ENCODE data around the gene RSBN1L. TPM values are rescaled to one million over a fixed set of nuclear protein-coding genes. Genes with fewer than 3 reads are reported as not detected.
A peak's percentile ranks its signal among the peaks of the same experiment; 100 is the strongest.
"Not testable (repeated sequence)": the region's sequence is repeated elsewhere in the genome, so short reads cannot be mapped to it uniquely, and the experiment has no call there.

The RSBN1L gene
- total RNA-seq, 2 donors from 2014 or later = 20.8 to 22.5 TPM

DNA sequence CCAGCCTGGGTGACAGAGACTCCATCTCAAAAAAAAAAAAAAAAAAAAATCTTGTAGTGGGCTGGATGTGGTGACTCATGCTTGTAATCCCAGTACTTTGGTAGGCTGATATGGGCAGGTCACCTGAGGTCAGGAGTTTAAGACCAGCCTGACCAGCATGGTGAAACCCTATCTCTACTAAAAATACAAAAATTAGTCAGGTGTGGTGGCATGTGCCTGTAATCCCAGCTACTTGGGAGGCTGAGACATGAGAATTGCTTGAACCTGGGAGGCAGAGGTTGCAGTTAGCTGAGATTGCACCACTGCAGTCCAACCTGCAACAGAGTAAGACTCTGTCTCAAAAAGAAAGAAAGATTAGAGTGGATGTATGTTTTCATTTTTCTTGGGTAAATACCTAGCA, 18.7 kb downstream of the RSBN1L start:
- peak; percentile 37 for ATAC-seq
- DNase-seq; intact Hi-C loops (cut with DNase I, micrococcal nuclease): not testable (repeated sequence)

- DNase-seq (no peak), ATAC-seq (no peak)
- intact Hi-C loops (cut with DNase I, micrococcal nuclease) = no loop called here
Measured at GRCh38 chr7:77716804-77717203, 20.5 kb downstream of the RSBN1L start.

- ATAC-seq = peak; percentile 89
- DNase-seq; intact Hi-C loops (cut with DNase I, micrococcal nuclease): not testable (repeated sequence)
Measured at GRCh38 chr7:77717566-77717965, 21.3 kb downstream of the RSBN1L start.

DNA sequence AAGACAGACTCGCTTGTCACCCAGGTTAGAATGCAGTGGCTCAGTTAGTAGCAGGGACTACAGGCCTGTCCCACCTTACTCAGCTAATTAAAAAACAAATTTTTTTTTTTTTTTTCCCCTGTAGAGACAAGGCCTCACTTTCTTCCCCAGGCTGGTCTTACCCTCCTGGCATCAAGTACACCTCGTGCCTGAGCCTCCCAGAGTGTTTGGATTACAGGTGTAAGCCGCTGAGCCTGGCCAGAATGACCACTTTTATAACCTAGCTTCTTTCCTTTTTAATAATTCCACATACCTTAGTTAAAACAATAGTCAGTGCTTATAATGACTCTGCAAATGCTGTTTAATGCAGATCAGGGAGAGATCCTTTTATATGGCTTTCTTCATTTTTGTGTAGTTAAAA, 31.3 kb downstream of the RSBN1L start:
- ATAC-seq (peak; percentile 26), DNase-seq (no peak)
- intact Hi-C loops (cut with DNase I, micrococcal nuclease) = no loop called here

- intact Hi-C loops (cut with DNase I, micrococcal nuclease) = no loop called here
- DNase-seq = no peak
- ATAC-seq = peak; percentile 52
Measured at GRCh38 chr7:77727936-77728701, 31.9 kb downstream of the RSBN1L start.

- intact Hi-C loops (cut with DNase I, micrococcal nuclease) = no loop called here
- no peak for DNase-seq
- no peak for ATAC-seq
Measured at GRCh38 chr7:77729574-77730348, 33.5 kb downstream of the RSBN1L start.

GRCh38 chr7:77731716-77732115, 35.5 kb downstream of the RSBN1L start:
- intact Hi-C loops (cut with DNase I, micrococcal nuclease) = no loop called here
- DNase-seq = no peak
- ATAC-seq = no peak

GRCh38 chr7:77734659-77735421, 38.6 kb downstream of the RSBN1L start:
- peak; percentile 89 for ATAC-seq
- intact Hi-C loops (cut with DNase I, micrococcal nuclease) = no loop called here
- peak; percentile 52 to 54 for DNase-seq

DNA sequence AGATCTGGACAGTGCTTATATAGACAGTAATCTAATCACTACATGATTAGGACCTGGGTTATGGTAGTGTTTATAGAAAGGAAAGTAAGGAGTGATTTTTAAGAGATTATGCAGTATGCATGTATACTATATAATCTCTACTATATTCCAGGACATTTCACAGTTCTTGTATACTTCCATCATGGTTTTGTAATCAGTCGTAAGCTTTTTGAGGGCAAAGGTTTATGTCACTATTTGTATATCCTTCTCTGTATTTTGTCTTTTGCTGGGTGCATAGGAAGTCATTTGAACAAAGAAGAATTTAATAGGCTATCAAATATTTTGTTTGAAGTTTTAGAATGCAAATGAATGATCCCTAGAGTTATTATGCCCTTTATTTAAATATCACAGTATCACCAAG, 39.2 kb downstream of the RSBN1L start:
- ATAC-seq (peak; percentile 29), DNase-seq (no peak)
- intact Hi-C loops (cut with DNase I, micrococcal nuclease) = no loop called here

DNA sequence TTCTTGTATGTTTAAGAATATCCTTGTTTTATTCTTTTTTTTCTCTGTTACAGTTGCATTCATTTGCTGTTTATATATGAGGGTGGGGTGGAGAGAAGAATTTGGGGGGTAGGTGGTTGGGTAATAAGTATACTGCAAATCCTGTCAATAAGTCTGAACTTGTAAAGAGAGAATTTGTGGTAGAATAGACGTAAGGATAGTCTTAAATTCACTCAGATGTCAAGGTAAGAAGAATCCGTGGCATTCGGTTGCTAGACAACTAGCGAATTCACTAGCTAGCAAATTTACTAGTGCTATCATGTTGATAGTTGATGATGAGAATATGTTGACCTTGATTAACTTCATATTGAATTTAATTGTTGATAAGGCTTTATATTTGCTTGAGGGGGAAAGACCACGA, 40.7 kb downstream of the RSBN1L start:
- intact Hi-C loops (cut with DNase I, micrococcal nuclease) = no loop called here
- ATAC-seq (no peak), DNase-seq (no peak)

DNA sequence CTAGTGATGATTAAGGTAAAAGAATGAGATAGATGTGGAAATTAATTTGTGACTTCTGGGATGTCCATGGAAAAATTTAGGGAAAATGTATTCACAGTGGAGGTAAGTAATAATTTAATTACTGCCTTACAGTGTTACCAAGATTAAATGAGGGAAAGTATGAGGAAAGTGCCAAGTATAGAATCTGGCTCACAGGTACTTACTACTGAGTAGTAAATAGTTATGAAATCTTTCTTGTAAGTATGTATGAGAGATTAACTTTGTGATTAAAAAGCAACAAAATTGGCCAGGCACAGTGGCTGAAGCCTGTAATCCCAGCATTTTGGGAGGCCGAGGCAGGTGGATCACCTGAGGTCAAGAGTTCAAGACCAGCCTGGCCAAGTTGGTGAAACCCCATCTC, 42.1 kb downstream of the RSBN1L start:
- ATAC-seq = no peak
- no peak for DNase-seq
- intact Hi-C loops (cut with DNase I, micrococcal nuclease) = no loop called here

- intact Hi-C loops (cut with DNase I, micrococcal nuclease) = no loop called here
- ATAC-seq (no peak), DNase-seq (no peak)
Measured at GRCh38 chr7:77738871-77739270, 42.6 kb downstream of the RSBN1L start.

- DNase-seq = no peak
- ATAC-seq = no peak
- intact Hi-C loops (cut with DNase I, micrococcal nuclease) = no loop called here
Measured at GRCh38 chr7:77740257-77740656, 44.0 kb downstream of the RSBN1L start.

GRCh38 chr7:77743518-77743917, 47.3 kb downstream of the RSBN1L start:
- DNase-seq (no peak), ATAC-seq (no peak)
- intact Hi-C loops (cut with DNase I, micrococcal nuclease) = no loop called here

GRCh38 chr7:77745746-77746145, 49.5 kb downstream of the RSBN1L start:
- intact Hi-C loops (cut with DNase I, micrococcal nuclease) = no loop called here
- DNase-seq (no peak), ATAC-seq (no peak)

DNA sequence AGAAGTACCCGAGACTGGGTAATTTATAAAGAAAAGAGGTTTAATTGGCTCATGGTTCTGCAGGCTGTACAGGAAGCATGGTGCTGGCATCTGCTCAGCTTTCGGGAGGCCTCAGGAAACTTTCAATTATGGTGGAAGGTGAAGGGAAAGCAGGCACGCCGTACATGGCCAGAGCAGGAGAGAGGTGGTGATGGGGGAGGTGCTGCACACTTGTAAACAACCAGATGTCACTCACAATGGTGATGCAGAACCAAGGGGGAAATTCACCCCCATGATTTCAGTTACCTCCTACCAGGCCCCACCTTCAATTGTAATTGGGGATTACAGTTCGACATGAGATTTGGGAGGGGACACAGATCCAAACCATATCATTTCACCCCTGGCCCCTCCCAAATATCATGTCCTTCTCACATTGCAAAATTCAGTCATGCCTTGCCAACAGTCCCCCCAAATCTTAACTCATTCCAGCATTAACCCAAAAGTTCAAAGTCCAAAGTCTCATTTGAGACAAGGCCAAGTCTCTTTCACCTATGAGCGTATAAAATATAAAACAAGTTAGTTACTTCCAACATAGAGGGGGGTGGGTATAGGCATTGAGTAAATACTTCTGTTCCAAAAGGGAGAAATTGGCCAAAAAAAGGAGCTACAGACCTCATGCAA, 50.0 kb downstream of the RSBN1L start:
- ATAC-seq = peak; percentile 39
- DNase-seq = no peak
- intact Hi-C loops (cut with DNase I, micrococcal nuclease) = no loop called here

DNA sequence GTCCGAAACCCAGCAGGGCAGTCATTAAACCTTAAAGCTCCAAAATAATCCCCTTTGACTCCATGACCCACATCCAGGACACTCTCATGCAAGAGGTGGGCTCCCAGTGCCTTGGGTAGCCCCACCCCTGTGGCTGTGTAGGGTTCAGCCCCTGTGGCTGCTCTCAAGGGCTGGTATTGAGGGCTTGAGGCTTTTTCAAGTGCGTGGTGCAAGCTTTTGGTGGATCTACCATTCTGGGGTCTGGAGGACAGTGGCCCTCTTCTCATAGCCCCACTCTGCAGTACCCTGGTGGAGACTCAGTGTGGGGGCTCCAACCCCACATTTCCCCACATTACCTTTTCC, 50.5 kb downstream of the RSBN1L start:
- no peak for ATAC-seq
- intact Hi-C loops (cut with DNase I, micrococcal nuclease) = no loop called here
- DNase-seq = no peak

GRCh38 chr7:77747178-77747577, 50.9 kb downstream of the RSBN1L start:
- intact Hi-C loops (cut with DNase I, micrococcal nuclease) = no loop called here
- DNase-seq (no peak), ATAC-seq (no peak)

DNA sequence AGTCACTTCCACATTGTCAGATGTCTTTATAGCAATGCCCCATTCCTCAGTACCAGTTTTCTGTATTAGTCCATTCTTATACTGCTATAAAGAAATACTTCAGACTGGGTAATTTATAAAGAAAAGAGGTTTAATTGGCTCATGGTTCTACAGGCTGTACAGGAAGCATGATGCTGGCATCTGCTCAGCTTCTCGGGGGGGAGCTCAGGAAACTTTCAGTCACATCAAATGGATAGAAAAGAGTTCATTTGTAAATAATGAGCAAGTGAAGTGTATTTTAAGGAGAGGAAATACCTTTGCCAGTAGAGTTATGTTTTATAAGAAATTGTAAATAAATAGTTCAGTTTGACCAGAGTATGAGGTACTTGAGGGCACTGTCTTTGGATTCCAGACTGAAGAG, 51.5 kb downstream of the RSBN1L start:
- DNase-seq (no peak), ATAC-seq (no peak)
- intact Hi-C loops (cut with DNase I, micrococcal nuclease) = no loop called here

Measured in left colon (tissue), 2 donors.